GM12878 (cell line): Measurements from ENCODE around the gene LVRN.

Source experiments
- BRCA1 ChIP-seq: IDR thresholded peaks from 2 replicates; pipeline ENCODE4 v1.6.1; 2011; ENCODE audit warnings: low read depth, low read length, improper control_type of control experiment
- SPI1 ChIP-seq: IDR thresholded peaks from 2 replicates; pipeline ENCODE4 v1.6.1; 2011; ENCODE audit warnings: low read depth, mild to moderate bottlenecking, low read length, moderate library complexity, borderline replicate concordance; ENCODE audit not compliant: insufficient read depth
- WRNIP1 ChIP-seq: IDR thresholded peaks from 2 replicates; pipeline ENCODE4 v1.6.1; 2011; ENCODE audit warnings: low read depth, low read length, improper control_type of control experiment, borderline replicate concordance
- ZBED1 ChIP-seq: IDR thresholded peaks from 2 replicates; pipeline ENCODE4 v1.6.1; 2016; ENCODE audit warnings: borderline replicate concordance
- TF ChIP-seq, protein P1 (sequence below): IDR thresholded peaks from 2 replicates; pipeline ENCODE4 v1.6.1; 2012; ENCODE audit warnings: low read depth, low read length, improper control_type of control experiment

- TF ChIP-seq BRCA1 (no peak), WRNIP1 (no peak), ZBED1 (no peak), SPI1 (no peak)
- TF ChIP-seq, protein P1, sequence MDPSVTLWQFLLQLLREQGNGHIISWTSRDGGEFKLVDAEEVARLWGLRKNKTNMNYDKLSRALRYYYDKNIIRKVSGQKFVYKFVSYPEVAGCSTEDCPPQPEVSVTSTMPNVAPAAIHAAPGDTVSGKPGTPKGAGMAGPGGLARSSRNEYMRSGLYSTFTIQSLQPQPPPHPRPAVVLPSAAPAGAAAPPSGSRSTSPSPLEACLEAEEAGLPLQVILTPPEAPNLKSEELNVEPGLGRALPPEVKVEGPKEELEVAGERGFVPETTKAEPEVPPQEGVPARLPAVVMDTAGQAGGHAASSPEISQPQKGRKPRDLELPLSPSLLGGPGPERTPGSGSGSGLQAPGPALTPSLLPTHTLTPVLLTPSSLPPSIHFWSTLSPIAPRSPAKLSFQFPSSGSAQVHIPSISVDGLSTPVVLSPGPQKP: no peak
Observed at GRCh38 chr5:116058346-116058936, 96.2 kb downstream of the LVRN start.
